ENCODE measurements around the gene PPFIA2. TPM values are rescaled to one million over a fixed set of nuclear protein-coding genes. Genes with fewer than 3 reads are reported as not detected.

Gene PPFIA2
- total RNA-seq, 4 donors from 2014 or later = 0.37 to 8.9 (median 0.55) TPM; not detected in 1

- intact Hi-C loops (cut with DNase I; ENCODE audit: low total_unique reads) (no loop called here), in situ Hi-C loops (cut with MboI; ENCODE audit: low pct_ligation_motif_present in 1 of 4, low pct_unique_long_range_greater_than_20kb in 1 of 4, low sequenced_read_pairs in 3 of 4) (no loop called here)
- H3K27me3 ChIP-seq = no peaks in the 10 kb centered on the region
- WGBS, 2 donors (ENCODE audit: low coverage in 1 of 2) = 74 to 83% methylated on average over 1 of the region's 1 CpG
- H3K36me3 ChIP-seq = no peaks in the 10 kb centered on the region
- DNase-seq = no peak
- no peaks in the 10 kb centered on the region for H3K4me1 ChIP-seq
- no peak overlapping the region for H3K4me3 ChIP-seq
- no peak for TF ChIP-seq CTCF (IDR thresholded peaks at IDR 0.05)
- no peak for TF ChIP-seq POLR2A (IDR thresholded peaks at IDR 0.05)
- H3K9me3 ChIP-seq = no peaks in the 10 kb centered on the region
- H3K27ac ChIP-seq = no peak overlapping the region
Measured at GRCh38 chr12:81403348-81403747, 355.8 kb downstream of the PPFIA2 start.

DNA sequence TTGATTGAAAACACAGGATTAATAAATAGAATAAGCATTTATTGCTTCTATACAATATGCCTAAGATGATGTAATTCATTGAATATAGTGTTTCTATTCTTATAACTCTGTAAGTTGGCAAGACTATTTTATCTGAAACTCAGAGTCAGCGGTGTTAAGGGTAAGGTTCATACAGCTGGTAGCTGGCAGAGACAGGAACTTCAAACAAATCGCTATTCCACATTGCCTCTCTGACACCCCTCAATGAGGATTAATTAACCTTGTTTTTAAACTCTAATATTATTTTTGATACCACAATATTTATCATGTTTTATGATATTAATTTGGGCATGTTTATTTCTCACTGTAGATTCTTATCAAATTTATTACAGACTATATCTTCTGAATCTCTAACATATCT lies 357.9 kb downstream of the PPFIA2 start:
- 88% methylated on average over 2 of the region's 2 CpGs for WGBS, 2 donors (ENCODE audit: low coverage in 1 of 2)
- in situ Hi-C loops (cut with MboI; ENCODE audit: low pct_ligation_motif_present in 1 of 4, low pct_unique_long_range_greater_than_20kb in 1 of 4, low sequenced_read_pairs in 3 of 4) (no loop called here), intact Hi-C loops (cut with DNase I; ENCODE audit: low total_unique reads) (no loop called here)
- Histone ChIP-seq H3K27ac (no peak overlapping the region), H3K4me3 (no peak overlapping the region), H3K27me3 (no peaks in the 10 kb centered on the region), H3K4me1 (no peaks in the 10 kb centered on the region), H3K36me3 (no peaks in the 10 kb centered on the region), H3K9me3 (no peaks in the 10 kb centered on the region)
- TF ChIP-seq POLR2AphosphoS5 (IDR thresholded peaks at IDR 0.05) (no peak), EP300 (IDR thresholded peaks at IDR 0.05; ENCODE audit: low read depth) (no peak), POLR2A (IDR thresholded peaks at IDR 0.05) (no peak)
- no peak for DNase-seq

DNA sequence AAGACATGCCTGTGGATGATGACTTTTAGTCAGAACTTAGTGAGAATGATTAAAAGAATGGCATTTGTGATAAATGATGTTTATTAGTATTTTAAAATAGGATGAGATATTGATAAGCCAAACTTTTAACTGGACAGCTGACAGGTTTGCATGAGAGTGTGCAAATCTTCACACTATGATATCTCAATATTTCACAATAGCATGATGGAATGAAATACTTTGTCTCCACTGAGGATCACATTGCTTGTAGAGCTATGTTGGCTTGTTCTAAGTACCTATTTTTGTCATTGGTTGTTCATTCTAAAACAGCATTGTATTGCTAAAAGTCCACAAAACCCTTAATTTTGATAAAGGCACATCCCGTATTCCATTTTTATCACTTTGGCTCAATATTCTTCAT lies 359.1 kb downstream of the PPFIA2 start:
- WGBS, 2 donors (ENCODE audit: low coverage in 1 of 2) = 92 to 93% methylated on average over 1 of the region's 1 CpG
- in situ Hi-C loops (cut with MboI; ENCODE audit: low pct_ligation_motif_present in 1 of 4, low pct_unique_long_range_greater_than_20kb in 1 of 4, low sequenced_read_pairs in 3 of 4) = no loop called here
- no peak overlapping the region for H3K27ac ChIP-seq

GRCh38 chr12:81395431-81395830 lies 363.7 kb downstream of the PPFIA2 start:
- TF ChIP-seq POLR2AphosphoS5 (IDR thresholded peaks at IDR 0.05) (no peak), EP300 (IDR thresholded peaks at IDR 0.05; ENCODE audit: low read depth) (no peak), CTCF (IDR thresholded peaks at IDR 0.05) (no peak), POLR2A (IDR thresholded peaks at IDR 0.05) (no peak)
- in situ Hi-C loops (cut with MboI; ENCODE audit: low pct_ligation_motif_present in 1 of 4, low pct_unique_long_range_greater_than_20kb in 1 of 4, low sequenced_read_pairs in 3 of 4) = no loop called here
- H3K27me3 ChIP-seq = no peaks in the 10 kb centered on the region
- no peak for DNase-seq
- H3K4me1 ChIP-seq = no peaks in the 10 kb centered on the region
- no peak overlapping the region for H3K27ac ChIP-seq
- H3K4me3 ChIP-seq = no peak overlapping the region
- H3K9me3 ChIP-seq = no peaks in the 10 kb centered on the region
- 56 to 61% methylated on average over 3 of the region's 3 CpGs for WGBS, 2 donors (ENCODE audit: low coverage in 1 of 2)
- intact Hi-C loops (cut with DNase I; ENCODE audit: low total_unique reads) = no loop called here
- H3K36me3 ChIP-seq = no peaks in the 10 kb centered on the region

More for the DNA sequence above, 359.1 kb downstream of the PPFIA2 start:
- H3K9me3 ChIP-seq = no peaks in the 10 kb centered on the region
- DNase-seq = no peak
- H3K4me1 ChIP-seq = no peaks in the 10 kb centered on the region
- no peaks in the 10 kb centered on the region for H3K36me3 ChIP-seq
- intact Hi-C loops (cut with DNase I; ENCODE audit: low total_unique reads) = no loop called here
- TF ChIP-seq POLR2A (IDR thresholded peaks at IDR 0.05) (no peak), CTCF (IDR thresholded peaks at IDR 0.05) (no peak)
- H3K27me3 ChIP-seq = no peaks in the 10 kb centered on the region
- no peak overlapping the region for H3K4me3 ChIP-seq

GRCh38 chr12:81389550-81390099 lies 369.5 kb downstream of the PPFIA2 start:
- DNase-seq = no peak
- TF ChIP-seq EP300 (IDR thresholded peaks at IDR 0.05; ENCODE audit: low read depth) (no peak), POLR2AphosphoS5 (IDR thresholded peaks at IDR 0.05) (no peak), POLR2A (IDR thresholded peaks at IDR 0.05) (no peak), CTCF (IDR thresholded peaks at IDR 0.05) (no peak)
- Histone ChIP-seq H3K9me3 (no peaks in the 10 kb centered on the region), H3K4me1 (no peaks in the 10 kb centered on the region), H3K4me3 (no peak overlapping the region), H3K36me3 (no peaks in the 10 kb centered on the region), H3K27me3 (no peaks in the 10 kb centered on the region), H3K27ac (no peak overlapping the region)
- intact Hi-C loops (cut with DNase I; ENCODE audit: low total_unique reads) (no loop called here), in situ Hi-C loops (cut with MboI; ENCODE audit: low pct_ligation_motif_present in 1 of 4, low pct_unique_long_range_greater_than_20kb in 1 of 4, low sequenced_read_pairs in 3 of 4) (no loop called here)
- WGBS, 2 donors (ENCODE audit: low coverage in 1 of 2) = 71 to 83% methylated on average over 7 of the region's 7 CpGs
